K562 (cell line): Measurements from ENCODE around the gene ITPR2. TPM values are rescaled to one million over a fixed set of nuclear protein-coding genes. Genes with fewer than 3 reads are reported as not detected.
A peak's percentile ranks its signal among the peaks of the same experiment; 100 is the strongest.

Experiments
- ADNP ChIP-seq: fragments of 200-800 bp; sonication (Bioruptor generic); IDR thresholded peaks from 2 replicates; pipeline ENCODE4 v1.6.1; 2016; ENCODE audit warnings: missing genetic modification characterization, missing compliant biosample characterization
- ARID4B ChIP-seq: sonication (generic); formaldehyde crosslinking; IDR thresholded peaks from 2 replicates; pipeline ENCODE4 v1.8.0; 2022; ENCODE audit warnings: mild to moderate bottlenecking, missing genetic modification reagents
- BRF1 ChIP-seq: IDR thresholded peaks from 3 replicates; pipeline ENCODE4 v1.6.1; 2011; ENCODE audit warnings: borderline replicate concordance, mild to moderate bottlenecking; ENCODE audit not compliant: insufficient read length; ENCODE audit errors: extremely low read depth
- CEBPG ChIP-seq, 3 experiments: fragments of 200-800 bp in 1 of 3; sonication (Bioruptor generic) in 1 of 3; sonication (generic) in 1 of 3; formaldehyde crosslinking in 1 of 3; IDR thresholded peaks in 2 of 3; conservative IDR thresholded peaks in 1 of 3; 2 replicates each; pipeline versions ENCODE4 v1.6.1 to v1.8.0; 2016 to 2022; ENCODE audit warnings: missing compliant biosample characterization in 2 of 3, missing genetic modification characterization in 2 of 3, mild to moderate bottlenecking in 1 of 3, missing genetic modification reagents in 1 of 3
- CHD1 ChIP-seq: fragments of 200-600 bp; sonication (generic); IDR thresholded peaks from one replicate; pipeline ENCODE4 v1.6.1; 2012; ENCODE audit warnings: mild to moderate bottlenecking, moderate library complexity, low read length, inconsistent platforms
- CREB3L1 ChIP-seq: fragments of 450-650 bp; IDR thresholded peaks from 2 replicates; pipeline ENCODE4 v1.6.1; 2014; ENCODE audit warnings: low read depth, mild to moderate bottlenecking, moderate library complexity, borderline replicate concordance
- FOSL1 ChIP-seq: fragments of 200-800 bp; sonication (Bioruptor generic); conservative IDR thresholded peaks from 2 replicates; pipeline ENCODE4 v1.6.1; 2016; ENCODE audit warnings: missing genetic modification characterization, missing compliant biosample characterization
- NR1H2 ChIP-seq: sonication (generic); formaldehyde crosslinking; IDR thresholded peaks from 2 replicates; pipeline ENCODE4 v1.4.0; 2020; ENCODE audit warnings: mild to moderate bottlenecking, missing genetic modification reagents
- NRF1 ChIP-seq, 2 experiments: fragments of 450-650 bp; IDR thresholded peaks in 1 of 2; conservative IDR thresholded peaks in 1 of 2; 2 replicates each; pipeline ENCODE4 v1.6.1; 2014; ENCODE audit warnings: mild to moderate bottlenecking in 2 of 2
- RUNX1 ChIP-seq: sonication (generic); IDR thresholded peaks from 2 replicates; pipeline ENCODE4 v1.6.1; 2016; ENCODE audit warnings: antibody characterized with exemption, low read depth
- STAT6 ChIP-seq: sonication (generic); formaldehyde crosslinking; IDR thresholded peaks from 2 replicates; pipeline ENCODE4 v1.8.1; 2023; ENCODE audit warnings: mild to moderate bottlenecking, missing genetic modification reagents
- YBX1 ChIP-seq: fragments of 450-650 bp; IDR thresholded peaks from 2 replicates; pipeline ENCODE4 v1.7.1; 2016; ENCODE audit warnings: mild to moderate bottlenecking
- polyA plus RNA-seq, 8 experiments: library from polyadenylated mRNA; depleted of rRNA in 4 of 8; stranded (reverse) in 5 of 8; unstranded in 3 of 8; fragments of >200 nt; fragmentation: Nextera tagmentation in 2 of 8; fragmentation: Illumina TruSeq in 1 of 8; extraction: Ambion mirVana in 2 of 8; extraction: Trizol in 1 of 8; gene quantifications; 2 replicates each; pipeline versions ENCODE4 v1.2.1 to v1.2.3, GENCODE V29; 2011 to 2014; ENCODE audit warnings: inconsistent platforms in 1 of 8, missing spikeins in 1 of 8
- total RNA-seq, 7 experiments: library from RNA; depleted of rRNA in 6 of 7; stranded (reverse); fragments of >200 nt in 6 of 7; fragmentation: Illumina TruSeq in 2 of 7; extraction: Trizol in 2 of 7; gene quantifications; 2 replicates each; pipeline versions ENCODE4 v1.2.1 to v1.2.3, GENCODE V29; 2011 to 2021; ENCODE audit warnings: low replicate concordance in 1 of 7
- TF ChIP-seq, protein P1 (sequence below): fragments of 450-650 bp; formaldehyde crosslinking; IDR thresholded peaks from 2 replicates; pipeline ENCODE4 v1.4.0; 2020; ENCODE audit warnings: mild to moderate bottlenecking, moderate library complexity
- TF ChIP-seq, protein P2 (sequence below): fragments of 250-450 bp; sonication (Bioruptor Pico); IDR thresholded peaks from 2 replicates; pipeline ENCODE4 v1.4.0; 2020

ITPR2 gene
- total and polyA plus RNA-seq, 9 of the 15 experiments (the other 6 are each of a cell fraction or from before 2014, with no cell fraction given): 0.21 to 3.3 (median 0.95) TPM

DNA sequence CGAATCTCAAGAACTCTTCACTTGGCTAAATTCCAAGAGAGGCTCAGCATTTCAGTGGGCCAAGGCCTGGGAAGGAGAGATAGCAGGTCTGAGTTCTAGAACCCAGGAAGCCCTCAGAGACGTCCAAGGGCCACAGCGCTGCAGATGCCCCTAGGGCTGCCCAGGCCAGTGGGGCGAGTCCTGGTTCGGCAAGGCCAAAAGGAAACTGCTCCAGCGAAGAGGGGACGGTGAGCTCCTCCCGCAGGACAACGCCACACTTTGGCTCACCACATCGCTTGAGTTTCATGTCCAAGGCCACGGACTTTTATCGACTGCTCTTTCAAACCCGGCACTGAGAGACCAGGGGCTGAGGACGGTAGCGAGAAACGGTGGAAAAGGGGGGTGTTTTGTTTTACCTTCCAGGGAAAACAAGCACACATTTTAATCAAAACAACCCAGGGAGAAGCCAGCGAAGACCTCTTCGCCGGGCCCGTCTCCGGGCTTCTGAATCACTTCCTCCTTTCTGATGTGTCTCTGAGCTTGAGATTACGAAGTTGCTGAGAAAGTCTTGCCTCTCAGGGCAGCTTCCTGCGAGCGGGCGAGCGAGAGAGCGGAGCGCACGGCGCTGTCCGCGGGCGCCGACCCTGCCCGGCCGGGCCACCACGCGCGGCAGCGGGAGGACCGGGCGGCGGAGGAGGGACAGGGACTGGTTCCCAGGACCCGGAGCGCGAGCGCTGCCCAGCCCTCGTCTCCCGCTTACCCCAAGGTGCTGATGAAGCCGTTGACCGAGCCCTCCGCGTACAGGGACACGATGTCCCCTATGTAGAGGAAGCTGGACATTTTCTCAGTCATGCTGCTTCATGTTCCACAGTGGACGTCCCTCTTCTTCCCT, 808 bp downstream of the ITPR2 start (continued):
- TF ChIP-seq FOSL1 (tag) (peak; percentile 51), CEBPG (CRISPR knock-in tag; IDR thresholded peaks at IDR 0.05) (no peak), CEBPG (tag; conservative IDR thresholded peaks at IDR 0.05 in 1 of 2, IDR thresholded peaks at IDR 0.05 in 1 of 2) (no peak), STAT6 (CRISPR knock-in tag) (no peak), NRF1 (conservative IDR thresholded peaks at IDR 0.05 in 1 of 2, IDR thresholded peaks at IDR 0.05 in 1 of 2) (no peak), ADNP (tag) (no peak), RUNX1 (no peak), ARID4B (CRISPR knock-in tag) (no peak), BRF1 (no peak), CHD1 (peak; percentile 79), CREB3L1 (no peak), NR1H2 (CRISPR knock-in tag) (no peak), YBX1 (no peak)
- TF ChIP-seq, protein P1, sequence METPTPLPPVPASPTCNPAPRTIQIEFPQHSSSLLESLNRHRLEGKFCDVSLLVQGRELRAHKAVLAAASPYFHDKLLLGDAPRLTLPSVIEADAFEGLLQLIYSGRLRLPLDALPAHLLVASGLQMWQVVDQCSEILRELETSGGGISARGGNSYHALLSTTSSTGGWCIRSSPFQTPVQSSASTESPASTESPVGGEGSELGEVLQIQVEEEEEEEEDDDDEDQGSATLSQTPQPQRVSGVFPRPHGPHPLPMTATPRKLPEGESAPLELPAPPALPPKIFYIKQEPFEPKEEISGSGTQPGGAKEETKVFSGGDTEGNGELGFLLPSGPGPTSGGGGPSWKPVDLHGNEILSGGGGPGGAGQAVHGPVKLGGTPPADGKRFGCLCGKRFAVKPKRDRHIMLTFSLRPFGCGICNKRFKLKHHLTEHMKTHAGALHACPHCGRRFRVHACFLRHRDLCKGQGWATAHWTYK (CRISPR knock-in tag): no peak
- TF ChIP-seq, protein P2, sequence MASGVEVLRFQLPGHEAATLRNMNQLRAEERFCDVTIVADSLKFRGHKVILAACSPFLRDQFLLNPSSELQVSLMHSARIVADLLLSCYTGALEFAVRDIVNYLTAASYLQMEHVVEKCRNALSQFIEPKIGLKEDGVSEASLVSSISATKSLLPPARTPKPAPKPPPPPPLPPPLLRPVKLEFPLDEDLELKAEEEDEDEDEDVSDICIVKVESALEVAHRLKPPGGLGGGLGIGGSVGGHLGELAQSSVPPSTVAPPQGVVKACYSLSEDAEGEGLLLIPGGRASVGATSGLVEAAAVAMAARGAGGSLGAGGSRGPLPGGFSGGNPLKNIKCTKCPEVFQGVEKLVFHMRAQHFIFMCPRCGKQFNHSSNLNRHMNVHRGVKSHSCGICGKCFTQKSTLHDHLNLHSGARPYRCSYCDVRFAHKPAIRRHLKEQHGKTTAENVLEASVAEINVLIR (CRISPR knock-in tag): no peak
